Spleen (tissue), 11 donors: Measurements from ENCODE around the gene IRF2BPL. TPM values are rescaled to one million over a fixed set of nuclear protein-coding genes. Genes with fewer than 3 reads are reported as not detected.

Experiments used
- DNase-seq: peaks from one replicate; pipeline ENCODE4 v3.0.0-alpha.2; 2020
- H3K27ac ChIP-seq, 8 donors: fragments of 200-600 bp; sonication (generic) in 7 of 8; 1 replicate in 4 of 8; 2 replicates in 4 of 8; pipeline versions ENCODE4 v1.5.0 to v1.8.0; 2016 to 2021; ENCODE audit warnings: inconsistent platforms in 4 of 8, mild to moderate bottlenecking in 4 of 8, moderate library complexity in 1 of 8
- H3K27me3 ChIP-seq, 7 donors: fragments of 200-600 bp; sonication (generic) in 6 of 7; replicated peaks in 1 of 7; 1 replicate in 4 of 7; 2 replicates in 3 of 7; pipeline versions ENCODE4 v1.5.0 to v1.8.0; 2016 to 2021; ENCODE audit warnings: inconsistent platforms in 3 of 7, mild to moderate bottlenecking in 1 of 7
- H3K36me3 ChIP-seq, 6 donors: fragments of 200-600 bp; sonication (generic) in 5 of 6; 1 replicate in 4 of 6; 2 replicates in 2 of 6; pipeline versions ENCODE4 v1.5.0 to v1.8.0; 2016 to 2021; ENCODE audit warnings: inconsistent platforms in 2 of 6
- H3K4me1 ChIP-seq, 6 donors: fragments of 200-600 bp; sonication (generic) in 5 of 6; 1 replicate in 3 of 6; 2 replicates in 3 of 6; pipeline versions ENCODE4 v1.5.0 to v1.8.0; 2016 to 2021; ENCODE audit warnings: inconsistent platforms in 3 of 6
- H3K4me3 ChIP-seq, 8 donors: fragments of 200-600 bp; sonication (generic) in 7 of 8; 1 replicate in 4 of 8; 2 replicates in 4 of 8; pipeline versions ENCODE4 v1.5.0 to v1.8.0; 2016 to 2021; ENCODE audit warnings: inconsistent platforms in 4 of 8, mild to moderate bottlenecking in 4 of 8, moderate library complexity in 2 of 8
- H3K9me3 ChIP-seq, 8 donors: fragments of 200-600 bp; sonication (generic) in 7 of 8; 1 replicate in 4 of 8; 2 replicates in 4 of 8; pipeline versions ENCODE4 v1.5.0 to v1.8.0; 2016 to 2021; ENCODE audit warnings: inconsistent platforms in 4 of 8
- CTCF ChIP-seq, 11 experiments: fragments of 200-600 bp in 7 of 11; fragments of 450-650 bp in 4 of 11; sonication (generic) in 4 of 11; IDR thresholded peaks in 8 of 11; conservative IDR thresholded peaks in 3 of 11; 1 replicate in 7 of 11; 2 replicates in 4 of 11; pipeline versions ENCODE4 v1.4.0 to v1.8.0; 2016 to 2021; ENCODE audit warnings: antibody characterized with exemption in 11 of 11, inconsistent platforms in 4 of 11, mild to moderate bottlenecking in 1 of 11
- POLR2A ChIP-seq, 3 donors: fragments of 450-650 bp; IDR thresholded peaks; one replicate each; pipeline ENCODE4 v1.5.1; 2017; ENCODE audit warnings: antibody characterized with exemption in 3 of 3, mild to moderate bottlenecking in 1 of 3
- POLR2AphosphoS5 ChIP-seq, 3 donors: sonication (generic); formaldehyde crosslinking; IDR thresholded peaks; one replicate each; pipeline ENCODE4 v1.5.1; 2017; ENCODE audit warnings: antibody characterized with exemption in 3 of 3
- whole genome bisulfite sequencing, 5 donors: extraction: QIAGEN DNeasy Blood & Tissue Kit in 3 of 5; methylation state at CpG; one replicate each; pipeline versions ENCODE4 v1.1.5 to v1.1.7; 2013 to 2018; 5-methylcytosine and 5-hydroxymethylcytosine counted together
- intact Hi-C: fragments of 100-400 bp; cut with DNase I; formaldehyde crosslinking; loops from one replicate; pipeline ENCODE4 v1.15.0; 2023; ENCODE audit warnings: low total_unique reads
- polyA plus RNA-seq, 3 donors: library from polyadenylated mRNA; stranded (reverse); fragments of 200-250 nt; gene quantifications; one replicate each; pipeline ENCODE4 v1.2.1, GENCODE V29; 2013
- total RNA-seq, 7 donors: library from RNA; depleted of rRNA in 3 of 7; stranded (reverse); fragments of >200 nt in 3 of 7; fragmentation: NEBNext Ultra II Directional in 4 of 7; extraction: Animal tissue kit (Norgen Biotek cat#: 25700) in 4 of 7; gene quantifications; one replicate each; pipeline versions ENCODE4 v1.1.0 to v1.2.1, GENCODE V29; 2016 to 2021
- donor health status: healthy with polysubstance abuse.
- donor health status: DM: no; HTN: no; CAD: no; lungs with moderate emphysema.
- donor health status: DM: no; HTN: no; CAD: no.
- donor health status: Bipolar disorder and iron deficiency.
- donor health status: healthy.
- donor health status: DM: no; HTN: no; CAD: no.
- donor health status: DM: yes; HTN: yes; CAD: no.

The IRF2BPL gene
- total and polyA plus RNA-seq, 10 donors = 4.1 to 62.7 (median 46.2) TPM

GRCh38 chr14:77045238-77046162 is 17.0 kb upstream of the IRF2BPL start:
- TF ChIP-seq POLR2A (IDR thresholded peaks at IDR 0.05) (no peak), POLR2AphosphoS5 (IDR thresholded peaks at IDR 0.05) (peak in 2 of 3 donors; percentile 42 to 46), CTCF (IDR thresholded peaks at IDR 0.05 in 8 of 11, conservative IDR thresholded peaks at IDR 0.05 in 3 of 11) (peak in 1 of 11 experiments; percentile 13)
- H3K4me3 ChIP-seq = no peak overlapping the region
- WGBS, 5 donors = 58 to 69% (median 62%) methylated on average over 9 of the region's 9 CpGs
- intact Hi-C loops = no loop called here
- H3K4me1 ChIP-seq = peaks cover 48 to 85% (median 72%) of the 10 kb centered on the region in 6 donors
- peak overlapping the region in 7 of 8 donors; percentile 94 to 100 (median 100) for H3K27ac ChIP-seq
- H3K36me3 ChIP-seq = no peaks in the 10 kb centered on the region
- no peak for DNase-seq
- no peaks in the 10 kb centered on the region for H3K9me3 ChIP-seq
- no peaks in the 10 kb centered on the region for H3K27me3 ChIP-seq

GRCh38 chr14:77044783-77045237 is 16.3 kb upstream of the IRF2BPL start:
- peaks cover 50 to 86% (median 74%) of the 10 kb centered on the region in 6 donors for H3K4me1 ChIP-seq
- no peak overlapping the region for H3K4me3 ChIP-seq
- TF ChIP-seq POLR2A (IDR thresholded peaks at IDR 0.05) (no peak), CTCF (IDR thresholded peaks at IDR 0.05 in 8 of 11, conservative IDR thresholded peaks at IDR 0.05 in 3 of 11) (no peak), POLR2AphosphoS5 (IDR thresholded peaks at IDR 0.05) (peak in 1 of 3 donors; percentile 65)
- H3K9me3 ChIP-seq = no peaks in the 10 kb centered on the region
- 40 to 57% (median 49%) methylated on average over 2 of the region's 2 CpGs for WGBS, 5 donors
- no peak for DNase-seq
- H3K36me3 ChIP-seq = no peaks in the 10 kb centered on the region
- intact Hi-C loops = no loop called here
- H3K27me3 ChIP-seq = no peaks in the 10 kb centered on the region
- peak overlapping the region; percentile 90 to 100 (median 98) for H3K27ac ChIP-seq

- TF ChIP-seq CTCF (IDR thresholded peaks at IDR 0.05 in 8 of 11, conservative IDR thresholded peaks at IDR 0.05 in 3 of 11) (no peak), POLR2A (IDR thresholded peaks at IDR 0.05) (no peak)
- H3K9me3 ChIP-seq = no peaks in the 10 kb centered on the region
- intact Hi-C loops = no loop called here
- no peaks in the 10 kb centered on the region for H3K36me3 ChIP-seq
- WGBS, 5 donors = 66 to 77% (median 71%) methylated on average over 7 to 8 of the region's 8 CpGs
- no peak for DNase-seq
- H3K27me3 ChIP-seq = no peaks in the 10 kb centered on the region
- H3K4me1 ChIP-seq = peaks cover 57 to 94% (median 82%) of the 10 kb centered on the region in 6 donors
- H3K4me3 ChIP-seq = peak overlapping the region in 1 of 8 donors; percentile 13
- peak overlapping the region; percentile 90 to 100 (median 98) for H3K27ac ChIP-seq
Observed at GRCh38 chr14:77043984-77044485, 15.5 kb upstream of the IRF2BPL start.
